ENCODE data around the gene POLE4. TPM values are rescaled to one million over a fixed set of nuclear protein-coding genes. Genes with fewer than 3 reads are reported as not detected.

Gene POLE4
- polyA plus RNA-seq, 1 of the 3 experiments (the other 2 are of a cell fraction) = 42.1 TPM

DNA sequence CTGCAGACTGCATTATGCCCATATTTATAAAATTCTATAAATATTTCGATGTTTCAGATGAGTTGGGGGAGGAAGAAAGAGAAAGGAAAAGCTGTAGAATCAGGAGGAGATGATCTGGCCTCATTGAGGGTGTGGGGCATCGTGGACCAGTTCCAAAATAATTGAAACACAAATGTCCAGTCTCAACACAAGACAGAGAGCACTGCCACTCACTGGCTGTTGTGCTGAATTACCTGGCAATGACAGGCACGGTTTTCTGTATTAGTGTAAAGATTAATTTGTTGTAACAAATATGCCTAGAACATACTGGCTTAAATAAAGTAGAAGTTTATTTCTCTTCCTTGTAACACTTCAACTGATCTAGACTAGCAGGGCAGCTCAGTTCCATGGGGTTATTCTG lies 24.1 kb downstream of the POLE4 start:
- Histone ChIP-seq H3K79me2 (ENCODE audit: insufficient read depth) (no peaks in the 10 kb centered on the region), H3F3A (replicated peaks; ENCODE audit: insufficient read depth) (no peaks in the 10 kb centered on the region), H3K9me3 (no peaks in the 10 kb centered on the region), H3K27ac (ENCODE audit: low read depth in 2 of 2, low read length in 1 of 2) (no peak overlapping the region), H3K4me3 (ENCODE audit: low read depth in 2 of 2, low read length in 1 of 2) (no peak overlapping the region), H3K4me1 (ENCODE audit: control insufficient read depth in 1 of 2, insufficient read depth in 2 of 2, low read depth in 1 of 2, low read length in 1 of 2) (peaks cover 0 to 24% of the 10 kb centered on the region in 2 experiments; a peak in 2 of 4 replicates), H3K9ac (no peak overlapping the region), H3K9me2 (no peaks in the 10 kb centered on the region), H3K27me3 (ENCODE audit: insufficient read depth) (no peaks in the 10 kb centered on the region), H3K36me3 (replicated peaks in 1 of 2; ENCODE audit: control insufficient read depth in 1 of 2, insufficient read depth in 2 of 2, low read length in 1 of 2) (no peaks in the 10 kb centered on the region), H3K4me2 (no peak overlapping the region), H4K20me1 (ENCODE audit: insufficient read depth) (no peaks in the 10 kb centered on the region), H2AFZ (ENCODE audit: low read depth) (no peak overlapping the region)
- CTCF ChIA-PET = interaction anchor here (0.8 to 4.7 kb wide), 3 partner anchors 63 to 273 kb away, joined by 3 to 33 read pairs (median 3); no protein-coding TSS in a partner anchor
- TF ChIP-seq YY1 (IDR thresholded peaks at IDR 0.05; ENCODE audit: low read depth) (no peak), RAD21 (IDR thresholded peaks at IDR 0.05; ENCODE audit: low read length) (peak; percentile 53)
- TF ChIP-seq, protein P1, sequence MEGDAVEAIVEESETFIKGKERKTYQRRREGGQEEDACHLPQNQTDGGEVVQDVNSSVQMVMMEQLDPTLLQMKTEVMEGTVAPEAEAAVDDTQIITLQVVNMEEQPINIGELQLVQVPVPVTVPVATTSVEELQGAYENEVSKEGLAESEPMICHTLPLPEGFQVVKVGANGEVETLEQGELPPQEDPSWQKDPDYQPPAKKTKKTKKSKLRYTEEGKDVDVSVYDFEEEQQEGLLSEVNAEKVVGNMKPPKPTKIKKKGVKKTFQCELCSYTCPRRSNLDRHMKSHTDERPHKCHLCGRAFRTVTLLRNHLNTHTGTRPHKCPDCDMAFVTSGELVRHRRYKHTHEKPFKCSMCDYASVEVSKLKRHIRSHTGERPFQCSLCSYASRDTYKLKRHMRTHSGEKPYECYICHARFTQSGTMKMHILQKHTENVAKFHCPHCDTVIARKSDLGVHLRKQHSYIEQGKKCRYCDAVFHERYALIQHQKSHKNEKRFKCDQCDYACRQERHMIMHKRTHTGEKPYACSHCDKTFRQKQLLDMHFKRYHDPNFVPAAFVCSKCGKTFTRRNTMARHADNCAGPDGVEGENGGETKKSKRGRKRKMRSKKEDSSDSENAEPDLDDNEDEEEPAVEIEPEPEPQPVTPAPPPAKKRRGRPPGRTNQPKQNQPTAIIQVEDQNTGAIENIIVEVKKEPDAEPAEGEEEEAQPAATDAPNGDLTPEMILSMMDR (IDR thresholded peaks at IDR 0.05) = peak; percentile 22; the same call in 1 of the 2 replicates
- no peak for DNase-seq
- POLR2A ChIA-PET = no interaction called here
- 63% methylated on average over 3 of the region's 3 CpGs for WGBS (ENCODE audit: low lambda C conversion rate)

DNA sequence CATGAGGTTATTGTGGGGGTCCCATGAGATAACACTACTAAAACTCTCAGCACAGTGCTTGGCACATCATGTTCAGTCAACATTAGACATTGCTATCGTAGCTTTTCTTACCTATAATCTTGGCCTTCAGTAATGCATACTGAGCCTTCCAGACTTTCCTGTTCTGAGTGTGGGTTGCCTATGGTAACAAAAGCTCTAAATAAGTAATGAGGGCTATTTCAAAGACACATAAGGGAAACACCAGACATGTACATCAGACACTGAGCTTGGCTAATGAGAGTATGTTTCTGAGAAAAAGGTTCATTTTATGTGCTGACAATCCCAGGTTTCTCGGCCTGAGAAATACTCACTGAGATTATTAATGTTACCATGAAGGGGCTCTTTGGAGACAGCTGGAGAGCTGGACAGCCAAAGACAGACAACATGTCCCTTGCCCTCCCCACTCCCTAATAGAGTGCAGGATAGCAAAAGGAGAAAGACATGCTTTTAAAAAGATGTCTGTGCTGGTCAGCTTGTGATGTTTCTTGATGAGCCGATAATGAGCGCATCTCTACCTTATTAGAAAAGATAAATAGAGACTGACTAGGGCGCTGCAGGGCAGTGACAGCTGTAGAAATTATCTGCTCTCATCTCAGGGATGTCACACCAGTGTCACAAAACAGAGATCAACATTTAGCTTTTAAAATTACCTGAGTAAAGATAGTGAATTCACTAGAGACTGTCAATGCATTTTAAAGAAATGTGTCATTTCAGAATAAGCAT lies 25.4 kb downstream of the POLE4 start:
- peak; percentile 41 for DNase-seq
- no peaks in the 10 kb centered on the region for H3F3A ChIP-seq (replicated peaks; ENCODE audit: insufficient read depth)
- H3K9me3 ChIP-seq = no peaks in the 10 kb centered on the region
- no peak overlapping the region for H3K4me2 ChIP-seq
- ChIA-PET CTCF (interaction anchor here (0.8 to 4.7 kb wide), 10 partner anchors 8 to 274 kb away, joined by 3 to 33 read pairs (median 4); no protein-coding TSS in a partner anchor), POLR2A (no interaction called here)
- H2AFZ ChIP-seq (ENCODE audit: low read depth) = no peak overlapping the region
- H3K4me1 ChIP-seq (ENCODE audit: control insufficient read depth in 1 of 2, insufficient read depth in 2 of 2, low read depth in 1 of 2, low read length in 1 of 2) = peaks cover 0 to 24% of the 10 kb centered on the region in 2 experiments; a peak in 2 of 4 replicates
- peak overlapping the region in 1 of 2 experiments; percentile 72; a peak in 2 of 4 replicates for H3K27ac ChIP-seq (ENCODE audit: low read depth in 2 of 2, low read length in 1 of 2)
- no peaks in the 10 kb centered on the region for H3K9me2 ChIP-seq
- no peak overlapping the region for H3K4me3 ChIP-seq (ENCODE audit: low read depth in 2 of 2, low read length in 1 of 2)
- WGBS (ENCODE audit: low lambda C conversion rate) = 76% methylated on average over 5 of the region's 5 CpGs
- TF ChIP-seq RCOR1 (IDR thresholded peaks at IDR 0.05; ENCODE audit: low read length) (peak; percentile 23; the same call in 1 of the 2 replicates), NFIC (IDR thresholded peaks at IDR 0.05; ENCODE audit: borderline replicate concordance) (no peak), TCF12 (IDR thresholded peaks at IDR 0.05) (no peak), FOXM1 (IDR thresholded peaks at IDR 0.05; ENCODE audit: low read depth) (no peak), FOXJ3 (CRISPR knock-in tag; IDR thresholded peaks at IDR 0.05) (peak; percentile 67; the same call in 1 of the 2 replicates), GATA2 (CRISPR knock-in tag; IDR thresholded peaks at IDR 0.05) (peak; percentile 96), GABPA (IDR thresholded peaks at IDR 0.05; ENCODE audit: low read depth) (no peak), EP300 (IDR thresholded peaks at IDR 0.05; ENCODE audit: borderline replicate concordance in 1 of 2, low read depth in 1 of 2, low read length in 1 of 2) (peak in 1 of 2 experiments; percentile 60; a peak in 1 of 4 replicates)
- no peaks in the 10 kb centered on the region for H4K20me1 ChIP-seq (ENCODE audit: insufficient read depth)
- no peaks in the 10 kb centered on the region for H3K36me3 ChIP-seq (replicated peaks in 1 of 2; ENCODE audit: control insufficient read depth in 1 of 2, insufficient read depth in 2 of 2, low read length in 1 of 2)
- no peak overlapping the region for H3K9ac ChIP-seq
- H3K27me3 ChIP-seq (ENCODE audit: insufficient read depth) = no peaks in the 10 kb centered on the region
- no peaks in the 10 kb centered on the region for H3K79me2 ChIP-seq (ENCODE audit: insufficient read depth)
